Trophoblast cell (in vitro differentiated cells and primary cell): ENCODE measurements around the gene SLC25A1.

Experiments used
- DNase-seq, 2 donors: peaks; one replicate each; pipeline ENCODE4 v3.0.0-alpha.2; 2016
- H2AFZ ChIP-seq: 2 replicates; pipeline ENCODE4 v1.6.1; 2013; ENCODE audit warnings: low read length, moderate library complexity, mild to moderate bottlenecking; ENCODE audit not compliant: insufficient read depth, poor library complexity
- H2AK5ac ChIP-seq: 2 replicates; pipeline ENCODE4 v1.6.1; 2013; ENCODE audit warnings: mild to moderate bottlenecking, low read length
- H2BK120ac ChIP-seq: 2 replicates; pipeline ENCODE4 v1.6.1; 2013; ENCODE audit warnings: low read length, mild to moderate bottlenecking, moderate library complexity; ENCODE audit not compliant: insufficient read depth, poor library complexity
- H2BK12ac ChIP-seq: 2 replicates; pipeline ENCODE4 v1.6.1; 2013; ENCODE audit warnings: mild to moderate bottlenecking, low read length, moderate library complexity
- H2BK5ac ChIP-seq: 2 replicates; pipeline ENCODE4 v1.6.1; 2013; ENCODE audit warnings: low read length, low read depth, moderate library complexity, mild to moderate bottlenecking; ENCODE audit not compliant: poor library complexity
- H3K14ac ChIP-seq: 2 replicates; pipeline ENCODE4 v1.6.1; 2013; ENCODE audit warnings: mild to moderate bottlenecking, low read length
- H3K18ac ChIP-seq: 2 replicates; pipeline ENCODE4 v1.6.1; 2013; ENCODE audit warnings: mild to moderate bottlenecking, low read length
- H3K23ac ChIP-seq: 2 replicates; pipeline ENCODE4 v1.6.1; 2013; ENCODE audit warnings: low read length
- H3K27ac ChIP-seq: 2 replicates; pipeline ENCODE4 v1.5.1; 2013; ENCODE audit warnings: low read depth, mild to moderate bottlenecking, inconsistent platforms, low read length, moderate library complexity
- H3K27me3 ChIP-seq: 2 replicates; pipeline ENCODE4 v1.6.1; 2013; ENCODE audit warnings: inconsistent platforms, mild to moderate bottlenecking, low read length, moderate library complexity; ENCODE audit not compliant: insufficient read depth
- H3K36me3 ChIP-seq, 2 experiments: 1 replicate in 1 of 2; 2 replicates in 1 of 2; pipeline ENCODE4 v1.6.1; 2013; ENCODE audit warnings: low read length in 2 of 2, mild to moderate bottlenecking in 2 of 2, moderate library complexity in 1 of 2; ENCODE audit not compliant: insufficient read depth in 2 of 2, control insufficient read depth in 1 of 2
- H3K4ac ChIP-seq: 2 replicates; pipeline ENCODE4 v1.6.1; 2013; ENCODE audit warnings: low read depth, mild to moderate bottlenecking, low read length, moderate library complexity
- H3K4me1 ChIP-seq, 2 experiments: 1 replicate in 1 of 2; 2 replicates in 1 of 2; pipeline ENCODE4 v1.6.1; 2013; ENCODE audit warnings: low read length in 2 of 2, mild to moderate bottlenecking in 2 of 2, moderate library complexity in 1 of 2; ENCODE audit not compliant: insufficient read depth in 2 of 2, control insufficient read depth in 1 of 2
- H3K4me2 ChIP-seq: 2 replicates; pipeline ENCODE4 v1.6.1; 2013; ENCODE audit warnings: inconsistent platforms, mild to moderate bottlenecking, low read length, moderate library complexity
- H3K4me3 ChIP-seq: 2 replicates; pipeline ENCODE4 v1.5.1; 2013; ENCODE audit warnings: mild to moderate bottlenecking, low read depth, low read length, inconsistent platforms
- H3K79me1 ChIP-seq: one replicate; pipeline ENCODE4 v1.6.1; 2013; ENCODE audit warnings: low read length
- H3K79me2 ChIP-seq: 2 replicates; pipeline ENCODE4 v1.6.1; 2013; ENCODE audit warnings: low read length, mild to moderate bottlenecking; ENCODE audit not compliant: control insufficient read depth, insufficient read depth, poor library complexity
- H3K9ac ChIP-seq: 2 replicates; pipeline ENCODE4 v1.6.1; 2013; ENCODE audit warnings: mild to moderate bottlenecking, low read length
- H3K9me3 ChIP-seq: 2 replicates; pipeline ENCODE4 v1.6.1; 2013; ENCODE audit warnings: low read depth, mild to moderate bottlenecking, control low read depth, inconsistent platforms, low read length; ENCODE audit not compliant: insufficient read depth
- H4K12ac ChIP-seq: 2 replicates; pipeline ENCODE4 v1.6.1; 2013; ENCODE audit warnings: low read depth, mild to moderate bottlenecking, low read length, moderate library complexity
- H4K8ac ChIP-seq: 2 replicates; pipeline ENCODE4 v1.6.1; 2013; ENCODE audit warnings: low read depth, mild to moderate bottlenecking, low read length, moderate library complexity
- H4K91ac ChIP-seq: one replicate; pipeline ENCODE4 v1.6.1; 2013; ENCODE audit warnings: low read depth, mild to moderate bottlenecking, low read length, moderate library complexity
- WGBS: extraction: QIAGEN DNeasy Blood & Tissue Kit; methylation state at CpG from one replicate; pipeline ENCODE4 v1.1.7; 2013; ENCODE audit warnings: missing lambda C conversion rate; ENCODE audit not compliant: insufficient read length, insufficient coverage; ENCODE audit errors: extremely low coverage; 5-methylcytosine and 5-hydroxymethylcytosine counted together

The SLC25A1 gene

DNA sequence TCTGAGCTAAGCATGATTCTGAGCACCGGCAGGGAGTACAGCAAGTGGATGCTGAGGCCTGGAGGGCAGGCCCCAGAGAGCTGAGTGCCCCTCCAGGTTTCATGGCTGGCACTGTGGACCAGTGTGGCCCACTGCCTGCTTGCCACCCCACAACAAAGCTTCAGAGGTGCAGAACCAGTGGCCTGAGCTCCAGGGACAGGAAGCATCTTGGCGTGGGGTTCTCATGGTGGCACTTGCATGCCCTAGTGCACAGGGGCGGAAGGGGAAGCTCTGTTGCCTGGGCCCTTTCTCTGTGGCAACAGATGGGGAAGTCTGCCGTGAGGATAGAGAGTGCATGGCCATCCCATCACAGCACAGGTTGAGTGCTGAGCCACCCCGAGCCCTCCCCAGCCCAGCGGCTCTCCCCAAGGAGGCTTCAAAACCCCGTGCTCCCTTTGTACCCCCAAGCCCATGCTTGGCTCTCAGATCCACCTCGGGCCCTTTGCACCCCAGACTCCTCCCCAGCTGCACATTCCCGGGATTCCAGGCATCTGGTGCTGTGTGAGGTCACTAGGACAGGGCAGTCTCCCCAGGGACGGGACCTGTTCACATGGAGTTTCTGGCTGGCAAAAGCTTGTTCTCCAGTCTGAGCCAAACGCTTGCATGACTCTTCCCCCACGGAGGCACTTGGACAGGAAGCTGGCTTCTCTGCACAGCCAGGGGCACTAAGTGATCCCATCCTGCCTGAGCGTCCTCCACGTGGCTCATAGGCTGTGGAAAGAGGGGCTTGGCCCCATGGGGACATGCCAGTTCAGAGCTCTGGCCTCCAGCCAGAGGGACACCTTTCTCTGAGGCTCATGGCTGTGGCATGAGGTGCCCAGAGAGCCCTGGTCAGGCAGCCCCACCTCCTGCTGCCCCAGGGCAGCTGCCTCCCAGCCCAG, 4.2 kb downstream of the SLC25A1 start:
- WGBS: no CpG with 5 or more reads among the region's 14 CpGs
- Histone ChIP-seq H4K91ac (no peak overlapping the region), H4K8ac (no peak overlapping the region), H3K4me3 (no peak overlapping the region), H3K9ac (no peak overlapping the region), H3K79me2 (peaks cover 25% of the 10 kb centered on the region), H2AFZ (no peak overlapping the region), H3K27ac (peak overlapping the region; percentile 40), H2BK12ac (no peak overlapping the region), H3K18ac (no peak overlapping the region), H2BK120ac (no peak overlapping the region), H2AK5ac (no peak overlapping the region), H3K79me1 (peaks cover 24% of the 10 kb centered on the region), H3K14ac (no peak overlapping the region), H3K9me3 (peaks cover 1% of the 10 kb centered on the region), H2BK5ac (no peak overlapping the region), H3K23ac (no peak overlapping the region), H3K4me2 (no peak overlapping the region), H3K4me1 (peaks cover 49 to 60% of the 10 kb centered on the region in 2 experiments), H3K36me3 (peaks cover 22 to 27% of the 10 kb centered on the region in 2 experiments), H4K12ac (no peak overlapping the region), H3K27me3 (peaks cover 11% of the 10 kb centered on the region), H3K4ac (no peak overlapping the region)
- DNase-seq: no peak

DNA sequence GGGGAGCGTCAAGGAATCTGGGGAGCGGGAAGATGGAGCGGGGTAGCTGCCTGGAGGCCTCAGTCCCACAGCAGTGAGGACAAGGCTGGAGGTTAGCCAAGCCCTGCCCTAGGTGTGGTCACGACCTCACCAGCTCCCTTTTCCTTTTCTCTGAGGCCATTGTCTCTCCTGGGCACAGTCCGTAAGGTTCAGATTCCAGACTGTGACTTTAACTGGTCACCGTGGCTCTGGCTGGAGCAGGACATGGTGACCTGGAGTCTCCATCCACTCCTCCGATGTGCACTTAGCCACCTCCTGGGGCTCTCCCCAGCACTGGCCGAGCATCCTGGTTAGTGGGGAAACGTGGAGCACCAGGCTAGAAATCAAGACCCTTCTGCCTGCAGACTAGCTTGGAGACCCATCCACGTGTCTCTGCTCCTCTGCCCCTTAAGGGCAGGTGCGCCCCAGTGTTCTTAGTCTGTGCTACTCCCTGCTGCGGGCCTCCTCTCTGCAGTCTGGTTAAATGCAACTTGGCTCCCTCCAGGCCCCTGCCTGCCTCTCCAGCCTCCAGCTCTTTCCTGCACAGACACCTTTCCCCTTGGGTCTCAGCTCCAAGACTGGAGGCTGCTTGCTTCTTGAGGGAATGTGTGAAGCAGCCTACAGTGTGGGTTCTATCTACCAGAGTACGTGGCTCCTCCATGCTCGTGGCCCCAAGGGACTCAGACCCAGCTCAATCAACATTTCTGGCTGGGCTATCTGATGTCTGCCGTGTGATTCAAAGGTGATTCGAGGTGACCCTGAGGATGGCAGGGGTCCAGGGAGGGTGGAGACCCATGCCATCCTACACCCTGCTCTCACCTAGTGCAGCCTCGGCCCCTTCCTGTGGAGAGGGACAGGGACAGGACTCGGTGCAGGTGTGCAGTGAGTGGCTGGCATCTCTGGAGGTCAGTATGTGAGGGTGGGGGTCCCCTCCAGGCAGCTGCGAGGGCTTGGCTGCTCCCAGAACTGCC, 5.2 kb downstream of the SLC25A1 start:
- Histone ChIP-seq H2AK5ac (no peak overlapping the region), H3K79me1 (peaks cover 19% of the 10 kb centered on the region), H3K4me1 (peaks cover 49 to 57% of the 10 kb centered on the region in 2 experiments), H3K14ac (no peak overlapping the region), H3K4me3 (no peak overlapping the region), H3K36me3 (peaks cover 22 to 27% of the 10 kb centered on the region in 2 experiments), H2BK120ac (no peak overlapping the region), H3K23ac (no peak overlapping the region), H3K4ac (no peak overlapping the region), H2AFZ (no peak overlapping the region), H4K91ac (no peak overlapping the region), H3K9me3 (peaks cover 1% of the 10 kb centered on the region), H2BK5ac (no peak overlapping the region), H2BK12ac (no peak overlapping the region), H3K9ac (no peak overlapping the region), H3K27me3 (peaks cover 18% of the 10 kb centered on the region), H3K27ac (no peak overlapping the region), H3K79me2 (peaks cover 23% of the 10 kb centered on the region), H4K8ac (no peak overlapping the region), H3K18ac (no peak overlapping the region), H3K4me2 (peak overlapping the region; percentile 74), H4K12ac (no peak overlapping the region)
- no CpG with 5 or more reads among the region's 19 CpGs for WGBS
- DNase-seq: no peak

DNA sequence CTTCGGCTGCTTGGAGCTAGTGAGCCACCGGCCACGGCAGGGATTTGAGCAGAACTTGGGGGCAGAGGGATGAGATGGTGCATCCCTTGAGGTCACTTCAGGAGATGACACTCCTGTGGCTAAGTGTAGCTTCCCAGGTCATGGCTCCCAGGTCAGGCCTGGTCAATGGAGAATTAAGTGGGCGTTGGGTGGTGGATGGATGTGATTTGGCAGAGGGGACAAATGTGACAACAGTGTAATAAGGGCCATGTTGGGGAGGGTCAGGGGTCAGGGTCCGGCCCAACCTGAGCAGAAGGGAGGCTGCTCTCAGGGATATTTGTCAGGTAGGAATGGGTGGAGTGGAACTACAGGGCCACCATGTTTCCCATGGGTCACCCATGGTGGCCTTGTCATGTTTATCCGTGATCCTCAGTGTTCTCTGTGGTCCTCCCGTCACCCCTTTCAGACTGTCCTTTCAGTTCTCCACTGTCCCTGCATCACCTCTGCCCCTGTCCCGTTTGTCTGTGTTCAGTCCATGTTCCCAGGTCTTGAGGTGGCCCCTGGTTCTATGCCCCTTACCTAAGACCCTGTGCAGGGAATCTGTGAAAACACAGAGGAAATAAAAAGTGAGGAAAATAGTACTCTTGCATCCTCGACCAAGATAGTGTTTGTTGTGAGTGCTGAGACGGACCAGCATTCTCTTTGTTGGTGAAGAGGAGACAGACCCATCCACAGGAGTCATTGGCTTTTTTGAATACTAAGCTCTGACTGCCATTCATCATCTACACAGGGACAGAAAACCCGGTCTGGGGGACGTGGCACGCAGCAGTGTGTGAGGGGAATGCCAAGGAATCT, 6.1 kb downstream of the SLC25A1 start:
- Histone ChIP-seq H4K91ac (peak overlapping the region; percentile 87), H2BK5ac (no peak overlapping the region), H2AFZ (peak overlapping the region; percentile 64), H2BK12ac (no peak overlapping the region), H3K79me1 (peaks cover 10% of the 10 kb centered on the region), H3K4me2 (peak overlapping the region; percentile 74), H3K4me3 (peak overlapping the region; percentile 90), H3K4ac (peak overlapping the region; percentile 92), H3K27me3 (peaks cover 20% of the 10 kb centered on the region), H3K23ac (no peak overlapping the region), H4K12ac (peak overlapping the region; percentile 81), H3K14ac (peak overlapping the region; percentile 78), H3K4me1 (peaks cover 46 to 53% of the 10 kb centered on the region in 2 experiments), H3K9me3 (peaks cover 1% of the 10 kb centered on the region), H2BK120ac (peak overlapping the region; percentile 70), H3K18ac (peak overlapping the region; percentile 48), H3K27ac (no peak overlapping the region), H3K9ac (peak overlapping the region; percentile 87), H3K36me3 (peaks cover 22 to 27% of the 10 kb centered on the region in 2 experiments), H4K8ac (peak overlapping the region; percentile 94), H2AK5ac (peak overlapping the region; percentile 62), H3K79me2 (peaks cover 14% of the 10 kb centered on the region)
- no peak for DNase-seq
- WGBS: no CpG with 5 or more reads among the region's 13 CpGs
